HepG2 (cell line): Measurements from ENCODE around the gene TAF1A. TPM values are rescaled to one million over a fixed set of nuclear protein-coding genes. Genes with fewer than 3 reads are reported as not detected.

Source experiments
- EZH2 ChIP-seq: conservative IDR thresholded peaks from 2 replicates; pipeline ENCODE4 v1.6.1; 2012; ENCODE audit warnings: mild to moderate bottlenecking, low read depth, low read length, moderate library complexity
- GATA4 ChIP-seq: sonication (generic); IDR thresholded peaks from 2 replicates; pipeline ENCODE4 v1.6.1; 2016; ENCODE audit warnings: antibody characterized with exemption, low read depth, borderline replicate concordance
- KDM1A ChIP-seq: IDR thresholded peaks from 2 replicates; pipeline ENCODE4 v1.6.1; 2016; ENCODE audit warnings: missing compliant biosample characterization
- SIX1 ChIP-seq: sonication (generic); formaldehyde crosslinking; IDR thresholded peaks from 2 replicates; pipeline ENCODE4 v1.4.0; 2020; ENCODE audit warnings: missing genetic modification reagents, borderline replicate concordance
- SNRNP70 ChIP-seq: fragments of 200-400 bp; formaldehyde crosslinking; IDR thresholded peaks from 2 replicates; pipeline ENCODE4 v1.6.1; 2017; ENCODE audit warnings: mild to moderate bottlenecking, low read depth, low read length, moderate library complexity
- TAF1 ChIP-seq: sonication (generic); formaldehyde crosslinking; IDR thresholded peaks from 2 replicates; pipeline ENCODE4 v1.4.0; 2020; ENCODE audit warnings: missing genetic modification reagents
- ZNF232 ChIP-seq: sonication (generic); formaldehyde crosslinking; IDR thresholded peaks from 2 replicates; pipeline ENCODE4 v1.4.0; 2020; ENCODE audit warnings: missing genetic modification reagents, borderline replicate concordance
- ZNF605 ChIP-seq: sonication (generic); formaldehyde crosslinking; IDR thresholded peaks from 2 replicates; pipeline ENCODE4 v1.8.0; 2022; ENCODE audit warnings: mild to moderate bottlenecking, missing genetic modification reagents
- ZNF772 ChIP-seq: sonication (generic); formaldehyde crosslinking; IDR thresholded peaks from 2 replicates; pipeline ENCODE4 v1.5.0; 2020; ENCODE audit warnings: mild to moderate bottlenecking, missing genetic modification reagents
- polyA plus RNA-seq, 8 experiments: library from polyadenylated mRNA; depleted of rRNA in 3 of 8; stranded (reverse) in 7 of 8; unstranded in 1 of 8; fragments of >200 nt; fragmentation: Illumina TruSeq in 4 of 8; extraction: Trizol in 4 of 8; gene quantifications; 2 replicates each; pipeline versions ENCODE4 v1.2.1 to v1.2.3, GENCODE V29; 2011 to 2016; ENCODE audit warnings: low read depth in 4 of 8, missing spikeins in 1 of 8, mixed read lengths in 1 of 8; ENCODE audit not compliant: insufficient read depth in 1 of 8
- total RNA-seq, 5 experiments: library from RNA; depleted of rRNA; stranded (reverse); fragments of >200 nt; fragmentation: Illumina TruSeq; extraction: Trizol; gene quantifications; 2 replicates each; pipeline ENCODE4 v1.2.3, GENCODE V29; 2016; ENCODE audit warnings: low read depth in 1 of 5
- TF ChIP-seq, protein P1 (sequence below): sonication (generic); formaldehyde crosslinking; IDR thresholded peaks from 2 replicates; pipeline ENCODE4 v1.5.1; 2020; ENCODE audit warnings: mild to moderate bottlenecking, missing genetic modification reagents, borderline replicate concordance
- TF ChIP-seq, protein P2 (sequence below): sonication (generic); formaldehyde crosslinking; IDR thresholded peaks from 2 replicates; pipeline ENCODE4 v1.8.0; 2022; ENCODE audit warnings: mild to moderate bottlenecking, missing genetic modification reagents; ENCODE audit not compliant: insufficient replicate concordance
- TF ChIP-seq, protein P3 (sequence below): IDR thresholded peaks from 2 replicates; pipeline ENCODE4 v1.4.0; 2020; ENCODE audit warnings: mild to moderate bottlenecking, missing genetic modification reagents
- TF ChIP-seq, protein P4 (sequence below): sonication (generic); formaldehyde crosslinking; IDR thresholded peaks from 2 replicates; pipeline ENCODE4 v1.8.1; 2023; ENCODE audit warnings: mild to moderate bottlenecking, missing genetic modification reagents
- TF ChIP-seq, protein P5 (sequence below): sonication (generic); formaldehyde crosslinking; IDR thresholded peaks from 2 replicates; pipeline ENCODE4 v1.4.0; 2020; ENCODE audit warnings: mild to moderate bottlenecking, missing genetic modification reagents

The TAF1A gene
- total and polyA plus RNA-seq, 2 of the 13 experiments (the other 11 are each of a cell fraction or from before 2014, with no cell fraction given): 3.3 to 10.7 TPM

DNA sequence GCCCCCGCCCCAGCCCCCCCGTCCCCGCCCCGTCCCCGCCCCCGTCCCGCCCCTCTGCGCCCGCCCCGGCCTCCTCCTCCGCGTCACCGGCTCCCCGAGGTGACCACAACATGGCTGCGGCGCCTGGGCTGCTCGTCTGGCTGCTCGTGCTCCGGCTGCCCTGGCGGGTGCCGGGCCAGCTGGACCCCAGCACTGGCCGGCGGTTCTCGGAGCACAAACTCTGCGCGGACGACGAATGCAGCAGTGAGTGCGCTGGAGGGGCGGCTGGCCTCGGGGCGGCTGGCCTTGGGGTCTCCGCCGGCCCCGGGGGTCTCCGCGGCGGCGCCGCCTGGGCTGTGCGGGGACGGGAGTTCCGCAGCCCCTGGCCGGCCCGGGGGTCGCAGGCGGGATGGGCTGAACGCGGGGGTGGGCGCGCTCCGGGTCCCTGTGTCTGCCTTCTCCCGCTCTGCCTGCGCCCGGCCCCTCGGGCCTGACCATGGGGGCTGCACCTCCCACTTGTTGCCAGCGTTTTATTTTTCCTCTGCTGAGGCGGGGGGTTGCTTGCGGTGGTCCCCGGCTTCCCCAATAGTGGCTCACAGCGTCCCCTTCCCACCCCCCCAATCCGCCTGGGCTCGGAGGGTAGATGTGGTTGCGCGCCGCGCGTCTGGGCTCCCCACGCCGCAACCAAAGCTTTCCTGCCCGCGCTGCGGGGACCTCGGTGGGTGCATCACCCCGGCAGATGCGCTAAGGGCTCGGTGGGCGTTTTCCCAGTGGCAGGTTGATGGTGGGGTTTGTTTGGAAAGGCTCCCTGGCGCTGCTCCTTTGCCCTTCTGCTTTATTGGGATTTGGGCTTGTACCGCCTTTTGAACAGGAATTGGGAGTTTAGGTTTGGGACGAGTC, 28.5 kb upstream of the TAF1A start, which contains the start of gene MIA3 (continued):
- TF ChIP-seq, protein P1, sequence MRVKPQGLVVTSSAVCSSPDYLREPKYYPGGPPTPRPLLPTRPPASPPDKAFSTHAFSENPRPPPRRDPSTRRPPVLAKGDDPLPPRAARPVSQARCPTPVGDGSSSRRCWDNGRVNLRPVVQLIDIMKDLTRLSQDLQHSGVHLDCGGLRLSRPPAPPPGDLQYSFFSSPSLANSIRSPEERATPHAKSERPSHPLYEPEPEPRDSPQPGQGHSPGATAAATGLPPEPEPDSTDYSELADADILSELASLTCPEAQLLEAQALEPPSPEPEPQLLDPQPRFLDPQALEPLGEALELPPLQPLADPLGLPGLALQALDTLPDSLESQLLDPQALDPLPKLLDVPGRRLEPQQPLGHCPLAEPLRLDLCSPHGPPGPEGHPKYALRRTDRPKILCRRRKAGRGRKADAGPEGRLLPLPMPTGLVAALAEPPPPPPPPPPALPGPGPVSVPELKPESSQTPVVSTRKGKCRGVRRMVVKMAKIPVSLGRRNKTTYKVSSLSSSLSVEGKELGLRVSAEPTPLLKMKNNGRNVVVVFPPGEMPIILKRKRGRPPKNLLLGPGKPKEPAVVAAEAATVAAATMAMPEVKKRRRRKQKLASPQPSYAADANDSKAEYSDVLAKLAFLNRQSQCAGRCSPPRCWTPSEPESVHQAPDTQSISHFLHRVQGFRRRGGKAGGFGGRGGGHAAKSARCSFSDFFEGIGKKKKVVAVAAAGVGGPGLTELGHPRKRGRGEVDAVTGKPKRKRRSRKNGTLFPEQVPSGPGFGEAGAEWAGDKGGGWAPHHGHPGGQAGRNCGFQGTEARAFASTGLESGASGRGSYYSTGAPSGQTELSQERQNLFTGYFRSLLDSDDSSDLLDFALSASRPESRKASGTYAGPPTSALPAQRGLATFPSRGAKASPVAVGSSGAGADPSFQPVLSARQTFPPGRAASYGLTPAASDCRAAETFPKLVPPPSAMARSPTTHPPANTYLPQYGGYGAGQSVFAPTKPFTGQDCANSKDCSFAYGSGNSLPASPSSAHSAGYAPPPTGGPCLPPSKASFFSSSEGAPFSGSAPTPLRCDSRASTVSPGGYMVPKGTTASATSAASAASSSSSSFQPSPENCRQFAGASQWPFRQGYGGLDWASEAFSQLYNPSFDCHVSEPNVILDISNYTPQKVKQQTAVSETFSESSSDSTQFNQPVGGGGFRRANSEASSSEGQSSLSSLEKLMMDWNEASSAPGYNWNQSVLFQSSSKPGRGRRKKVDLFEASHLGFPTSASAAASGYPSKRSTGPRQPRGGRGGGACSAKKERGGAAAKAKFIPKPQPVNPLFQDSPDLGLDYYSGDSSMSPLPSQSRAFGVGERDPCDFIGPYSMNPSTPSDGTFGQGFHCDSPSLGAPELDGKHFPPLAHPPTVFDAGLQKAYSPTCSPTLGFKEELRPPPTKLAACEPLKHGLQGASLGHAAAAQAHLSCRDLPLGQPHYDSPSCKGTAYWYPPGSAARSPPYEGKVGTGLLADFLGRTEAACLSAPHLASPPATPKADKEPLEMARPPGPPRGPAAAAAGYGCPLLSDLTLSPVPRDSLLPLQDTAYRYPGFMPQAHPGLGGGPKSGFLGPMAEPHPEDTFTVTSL (CRISPR knock-in tag): no peak
- TF ChIP-seq KDM1A (CRISPR knock-in tag) (no peak), GATA4 (peak; percentile 47; the same call in 1 of the 2 replicates), SNRNP70 (no peak), ZNF772 (CRISPR knock-in tag) (no peak; the same call in 1 of the 2 replicates), ZNF232 (no peak), EZH2 (no peak), TAF1 (CRISPR knock-in tag) (peak; percentile 93), SIX1 (CRISPR knock-in tag) (no peak), ZNF605 (no peak)
- TF ChIP-seq, protein P2, sequence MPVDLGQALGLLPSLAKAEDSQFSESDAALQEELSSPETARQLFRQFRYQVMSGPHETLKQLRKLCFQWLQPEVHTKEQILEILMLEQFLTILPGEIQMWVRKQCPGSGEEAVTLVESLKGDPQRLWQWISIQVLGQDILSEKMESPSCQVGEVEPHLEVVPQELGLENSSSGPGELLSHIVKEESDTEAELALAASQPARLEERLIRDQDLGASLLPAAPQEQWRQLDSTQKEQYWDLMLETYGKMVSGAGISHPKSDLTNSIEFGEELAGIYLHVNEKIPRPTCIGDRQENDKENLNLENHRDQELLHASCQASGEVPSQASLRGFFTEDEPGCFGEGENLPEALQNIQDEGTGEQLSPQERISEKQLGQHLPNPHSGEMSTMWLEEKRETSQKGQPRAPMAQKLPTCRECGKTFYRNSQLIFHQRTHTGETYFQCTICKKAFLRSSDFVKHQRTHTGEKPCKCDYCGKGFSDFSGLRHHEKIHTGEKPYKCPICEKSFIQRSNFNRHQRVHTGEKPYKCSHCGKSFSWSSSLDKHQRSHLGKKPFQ (CRISPR knock-in tag): no peak
- TF ChIP-seq, protein P3, sequence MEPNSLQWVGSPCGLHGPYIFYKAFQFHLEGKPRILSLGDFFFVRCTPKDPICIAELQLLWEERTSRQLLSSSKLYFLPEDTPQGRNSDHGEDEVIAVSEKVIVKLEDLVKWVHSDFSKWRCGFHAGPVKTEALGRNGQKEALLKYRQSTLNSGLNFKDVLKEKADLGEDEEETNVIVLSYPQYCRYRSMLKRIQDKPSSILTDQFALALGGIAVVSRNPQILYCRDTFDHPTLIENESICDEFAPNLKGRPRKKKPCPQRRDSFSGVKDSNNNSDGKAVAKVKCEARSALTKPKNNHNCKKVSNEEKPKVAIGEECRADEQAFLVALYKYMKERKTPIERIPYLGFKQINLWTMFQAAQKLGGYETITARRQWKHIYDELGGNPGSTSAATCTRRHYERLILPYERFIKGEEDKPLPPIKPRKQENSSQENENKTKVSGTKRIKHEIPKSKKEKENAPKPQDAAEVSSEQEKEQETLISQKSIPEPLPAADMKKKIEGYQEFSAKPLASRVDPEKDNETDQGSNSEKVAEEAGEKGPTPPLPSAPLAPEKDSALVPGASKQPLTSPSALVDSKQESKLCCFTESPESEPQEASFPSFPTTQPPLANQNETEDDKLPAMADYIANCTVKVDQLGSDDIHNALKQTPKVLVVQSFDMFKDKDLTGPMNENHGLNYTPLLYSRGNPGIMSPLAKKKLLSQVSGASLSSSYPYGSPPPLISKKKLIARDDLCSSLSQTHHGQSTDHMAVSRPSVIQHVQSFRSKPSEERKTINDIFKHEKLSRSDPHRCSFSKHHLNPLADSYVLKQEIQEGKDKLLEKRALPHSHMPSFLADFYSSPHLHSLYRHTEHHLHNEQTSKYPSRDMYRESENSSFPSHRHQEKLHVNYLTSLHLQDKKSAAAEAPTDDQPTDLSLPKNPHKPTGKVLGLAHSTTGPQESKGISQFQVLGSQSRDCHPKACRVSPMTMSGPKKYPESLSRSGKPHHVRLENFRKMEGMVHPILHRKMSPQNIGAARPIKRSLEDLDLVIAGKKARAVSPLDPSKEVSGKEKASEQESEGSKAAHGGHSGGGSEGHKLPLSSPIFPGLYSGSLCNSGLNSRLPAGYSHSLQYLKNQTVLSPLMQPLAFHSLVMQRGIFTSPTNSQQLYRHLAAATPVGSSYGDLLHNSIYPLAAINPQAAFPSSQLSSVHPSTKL (CRISPR knock-in tag): no peak
- TF ChIP-seq, protein P4, sequence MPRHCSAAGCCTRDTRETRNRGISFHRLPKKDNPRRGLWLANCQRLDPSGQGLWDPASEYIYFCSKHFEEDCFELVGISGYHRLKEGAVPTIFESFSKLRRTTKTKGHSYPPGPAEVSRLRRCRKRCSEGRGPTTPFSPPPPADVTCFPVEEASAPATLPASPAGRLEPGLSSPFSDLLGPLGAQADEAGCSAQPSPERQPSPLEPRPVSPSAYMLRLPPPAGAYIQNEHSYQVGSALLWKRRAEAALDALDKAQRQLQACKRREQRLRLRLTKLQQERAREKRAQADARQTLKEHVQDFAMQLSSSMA (CRISPR knock-in tag): no peak
- TF ChIP-seq, protein P5, sequence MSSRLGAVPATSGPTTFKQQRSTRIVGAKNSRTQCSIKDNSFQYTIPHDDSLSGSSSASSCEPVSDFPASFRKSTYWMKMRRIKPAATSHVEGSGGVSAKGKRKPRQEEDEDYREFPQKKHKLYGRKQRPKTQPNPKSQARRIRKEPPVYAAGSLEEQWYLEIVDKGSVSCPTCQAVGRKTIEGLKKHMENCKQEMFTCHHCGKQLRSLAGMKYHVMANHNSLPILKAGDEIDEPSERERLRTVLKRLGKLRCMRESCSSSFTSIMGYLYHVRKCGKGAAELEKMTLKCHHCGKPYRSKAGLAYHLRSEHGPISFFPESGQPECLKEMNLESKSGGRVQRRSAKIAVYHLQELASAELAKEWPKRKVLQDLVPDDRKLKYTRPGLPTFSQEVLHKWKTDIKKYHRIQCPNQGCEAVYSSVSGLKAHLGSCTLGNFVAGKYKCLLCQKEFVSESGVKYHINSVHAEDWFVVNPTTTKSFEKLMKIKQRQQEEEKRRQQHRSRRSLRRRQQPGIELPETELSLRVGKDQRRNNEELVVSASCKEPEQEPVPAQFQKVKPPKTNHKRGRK (CRISPR knock-in tag): no peak
